Activated naive CD4-positive, alpha-beta T cell treated with anti-CD3 and anti-CD28 coated beads, Interleukin-2, amount 10 ng/mL, durations not matched to agents 7 days and 5 days (primary cell): ENCODE measurements around the gene SAMD14.
A peak's percentile ranks its signal among the peaks of the same experiment; 100 is the strongest.

Experiments
- CTCF ChIA-PET: fragments of 350-600 bp; sonication (Branson Sonifier 250); formaldehyde crosslinking; loops from one replicate; lab custom pipeline; 2021; ENCODE audit warnings: antibody characterized with exemption; lab: Charles Lee
- DNase-seq: peaks from one replicate; pipeline ENCODE4 v3.0.0-alpha.2; 2020
- H3K27ac Mint-ChIP-seq: one replicate; pipeline ENCODE4 v1.8.0; 2021; ENCODE audit warnings: mild to moderate bottlenecking, moderate library complexity, mixed read lengths
- H3K27me3 Mint-ChIP-seq: one replicate; pipeline ENCODE4 v1.8.0; 2021; ENCODE audit warnings: mild to moderate bottlenecking, mixed read lengths
- H3K36me3 Mint-ChIP-seq: one replicate; pipeline ENCODE4 v1.8.0; 2021; ENCODE audit warnings: mixed read lengths
- H3K4me1 Mint-ChIP-seq: one replicate; pipeline ENCODE4 v1.8.0; 2021; ENCODE audit warnings: mixed read lengths
- H3K4me3 Mint-ChIP-seq: one replicate; pipeline ENCODE4 v1.8.0; 2021; ENCODE audit warnings: mild to moderate bottlenecking, moderate library complexity, mixed read lengths
- H3K9me3 Mint-ChIP-seq: one replicate; pipeline ENCODE4 v1.8.0; 2021; ENCODE audit warnings: mixed read lengths

The SAMD14 gene

GRCh38 chr17:50139950-50140885, 10.3 kb upstream of the SAMD14 start:
- peak; percentile 90 for DNase-seq
- H3K27me3 Mint-ChIP-seq: no peaks in the 10 kb centered on the region
- no peaks in the 10 kb centered on the region for H3K9me3 Mint-ChIP-seq
- H3K27ac Mint-ChIP-seq: peak overlapping the region; percentile 93
- peak overlapping the region; percentile 70 for H3K4me3 Mint-ChIP-seq
- H3K36me3 Mint-ChIP-seq: peaks cover 86% of the 10 kb centered on the region
- H3K4me1 Mint-ChIP-seq: peaks cover 74% of the 10 kb centered on the region
- CTCF ChIA-PET: interaction anchor here (0.7 to 4.1 kb wide), 16 partner anchors 8 to 66 kb away, joined by 3 to 36 read pairs (median 6); partner anchors contain the start of genes PPP1R9B, SAMD14 and SGCA

- Mint-ChIP-seq H3K4me1 (peaks cover 65% of the 10 kb centered on the region), H3K36me3 (peaks cover 81% of the 10 kb centered on the region), H3K4me3 (no peak overlapping the region), H3K9me3 (no peaks in the 10 kb centered on the region), H3K27ac (peak overlapping the region; percentile 93), H3K27me3 (no peaks in the 10 kb centered on the region)
- no peak for DNase-seq
- CTCF ChIA-PET: interaction anchor here (0.8 to 4.1 kb wide), 19 partner anchors 9 to 66 kb away, joined by 3 to 36 read pairs (median 6); partner anchors contain the start of genes PPP1R9B, SAMD14 and SGCA
These were observed 9.3 kb upstream of the SAMD14 start for GRCh38 chr17:50139185-50139783.

GRCh38 chr17:50137042-50137441, 7.1 kb upstream of the SAMD14 start:
- H3K4me1 Mint-ChIP-seq: peaks cover 50% of the 10 kb centered on the region
- peaks cover 74% of the 10 kb centered on the region for H3K36me3 Mint-ChIP-seq

GRCh38 chr17:50136096-50136687, 6.2 kb upstream of the SAMD14 start:
- Mint-ChIP-seq H3K36me3 (peaks cover 67% of the 10 kb centered on the region), H3K27ac (peak overlapping the region; percentile 79)

More at GRCh38 chr17:50137042-50137441, 7.1 kb upstream of the SAMD14 start:
- H3K27ac Mint-ChIP-seq: peak overlapping the region; percentile 81
- no peak overlapping the region for H3K4me3 Mint-ChIP-seq
- no peak for DNase-seq
- H3K9me3 Mint-ChIP-seq: no peaks in the 10 kb centered on the region
- CTCF ChIA-PET: interaction anchor here (0.6 to 1.6 kb wide), 4 partner anchors 20 to 186 kb away, joined by 3 to 9 read pairs (median 4); no protein-coding TSS in a partner anchor
- no peaks in the 10 kb centered on the region for H3K27me3 Mint-ChIP-seq

DNA sequence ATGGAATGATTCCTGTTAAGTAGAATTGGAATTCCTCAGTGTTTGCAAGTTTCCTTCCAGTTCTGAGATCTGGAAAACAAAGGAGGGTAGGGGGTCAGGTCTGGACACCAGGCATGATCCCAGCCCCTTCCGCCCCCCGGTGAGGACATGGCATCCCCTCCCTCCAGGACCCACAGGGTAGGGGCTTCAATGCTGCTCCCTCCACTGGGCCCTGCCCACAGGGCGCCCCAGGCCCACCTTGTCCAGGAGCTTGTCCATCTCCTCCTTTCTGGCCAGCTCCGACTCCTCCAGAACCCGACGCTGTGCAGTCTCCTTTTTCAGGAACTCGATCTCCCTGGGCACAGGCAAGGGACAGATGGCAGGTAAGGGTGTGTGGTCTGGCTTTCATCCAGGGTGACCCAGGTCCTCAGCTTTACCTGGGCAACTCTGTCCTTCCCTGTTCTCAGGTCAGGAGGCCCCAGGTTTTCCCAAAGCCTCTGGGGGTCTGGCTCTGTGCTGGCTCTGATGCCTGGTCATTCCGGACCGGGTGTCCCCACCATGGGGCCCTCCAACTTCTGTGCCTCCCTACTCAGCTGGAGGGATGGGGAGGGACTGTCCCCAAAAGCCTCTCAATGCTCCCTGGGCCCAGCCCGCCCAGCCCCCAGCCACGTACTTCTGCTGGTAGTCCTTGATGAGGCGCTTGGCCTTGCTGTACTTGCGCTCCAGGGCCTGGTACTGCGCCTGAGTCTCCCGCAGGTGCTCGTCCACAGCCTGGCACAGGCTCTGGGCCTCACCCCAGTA, 5.5 kb upstream of the SAMD14 start:
- Mint-ChIP-seq H3K36me3 (peaks cover 60% of the 10 kb centered on the region), H3K27me3 (peaks cover 12% of the 10 kb centered on the region), H3K9me3 (no peaks in the 10 kb centered on the region), H3K4me1 (peaks cover 49% of the 10 kb centered on the region), H3K27ac (no peak overlapping the region), H3K4me3 (no peak overlapping the region)
- CTCF ChIA-PET: interaction anchor here (1.0 to 1.6 kb wide), 4 partner anchors 11 to 162 kb away, joined by 4 to 9 read pairs (median 4); no protein-coding TSS in a partner anchor
- no peak for DNase-seq

More at GRCh38 chr17:50136096-50136687, 6.2 kb upstream of the SAMD14 start:
- H3K4me1 Mint-ChIP-seq: peaks cover 49% of the 10 kb centered on the region
- peaks cover 5% of the 10 kb centered on the region for H3K27me3 Mint-ChIP-seq
- DNase-seq: no peak
- no peak overlapping the region for H3K4me3 Mint-ChIP-seq
- CTCF ChIA-PET: interaction anchor here (1.0 to 1.6 kb wide), 4 partner anchors 10 to 161 kb away, joined by 4 to 9 read pairs (median 4); no protein-coding TSS in a partner anchor
- no peaks in the 10 kb centered on the region for H3K9me3 Mint-ChIP-seq

- Mint-ChIP-seq H3K27ac (no peak overlapping the region), H3K36me3 (peaks cover 50% of the 10 kb centered on the region), H3K27me3 (peaks cover 22% of the 10 kb centered on the region), H3K4me3 (no peak overlapping the region), H3K4me1 (peaks cover 42% of the 10 kb centered on the region), H3K9me3 (no peaks in the 10 kb centered on the region)
- DNase-seq: no peak
- CTCF ChIA-PET: interaction anchor here (1.3 kb wide), 1 partner anchor 163 kb away, joined by 4 read pairs; no protein-coding TSS in a partner anchor
These were observed 4.5 kb upstream of the SAMD14 start for GRCh38 chr17:50134206-50135110.

GRCh38 chr17:50133769-50134099, 3.8 kb upstream of the SAMD14 start:
- CTCF ChIA-PET: interaction anchor here (1.4 kb wide), 1 partner anchor 27 kb away, joined by 4 read pairs; no protein-coding TSS in a partner anchor
- Mint-ChIP-seq H3K4me3 (no peak overlapping the region), H3K9me3 (no peaks in the 10 kb centered on the region), H3K4me1 (peaks cover 37% of the 10 kb centered on the region), H3K36me3 (peaks cover 47% of the 10 kb centered on the region), H3K27ac (no peak overlapping the region), H3K27me3 (peaks cover 29% of the 10 kb centered on the region)
- DNase-seq: no peak

- Mint-ChIP-seq H3K4me1 (peaks cover 36% of the 10 kb centered on the region), H3K36me3 (peaks cover 43% of the 10 kb centered on the region), H3K27ac (no peak overlapping the region), H3K9me3 (no peaks in the 10 kb centered on the region), H3K27me3 (peaks cover 35% of the 10 kb centered on the region), H3K4me3 (no peak overlapping the region)
- no peak for DNase-seq
- CTCF ChIA-PET: interaction anchor here (1.4 to 3.5 kb wide), 2 partner anchors 28 to 29 kb away, joined by 4 to 10 read pairs; no protein-coding TSS in a partner anchor
These were observed 3.2 kb upstream of the SAMD14 start for GRCh38 chr17:50133028-50133768.

DNA sequence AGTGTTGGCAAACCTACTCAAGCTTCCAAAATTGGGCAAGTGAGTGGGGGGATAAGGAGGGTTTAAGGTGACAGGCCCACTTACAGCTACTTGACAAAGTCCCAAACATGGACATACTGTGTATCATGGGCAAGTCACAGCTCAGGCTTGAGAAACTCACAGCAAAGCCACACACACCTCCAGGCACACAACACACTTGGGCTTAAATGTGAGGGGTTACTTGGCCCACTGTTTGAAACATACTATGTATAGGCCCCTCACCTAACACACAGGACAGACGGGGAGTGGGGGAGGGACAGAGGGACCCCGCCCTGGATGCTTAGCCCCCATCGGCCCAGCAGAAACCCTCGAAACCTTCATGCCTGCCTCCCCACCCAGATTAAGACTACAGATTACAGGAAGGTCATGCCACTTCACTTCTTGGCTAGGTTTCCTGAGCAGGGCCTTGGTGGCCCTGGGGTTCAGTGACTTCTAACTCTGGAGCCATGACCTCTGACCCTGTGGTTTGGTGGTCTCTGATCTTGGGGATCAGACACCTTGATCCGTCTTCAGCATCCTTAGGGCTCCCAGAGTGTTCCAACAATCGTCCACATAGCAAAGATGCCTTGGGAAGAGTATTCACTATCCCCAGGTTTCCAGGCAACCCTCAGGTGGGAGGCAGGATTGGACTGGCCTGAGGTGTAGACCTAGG, 2.3 kb upstream of the SAMD14 start:
- H3K36me3 Mint-ChIP-seq: peaks cover 33% of the 10 kb centered on the region
- H3K4me3 Mint-ChIP-seq: no peak overlapping the region
- DNase-seq: no peak
- peak overlapping the region; percentile 47 for H3K27ac Mint-ChIP-seq
- no peaks in the 10 kb centered on the region for H3K9me3 Mint-ChIP-seq
- H3K4me1 Mint-ChIP-seq: peaks cover 37% of the 10 kb centered on the region
- H3K27me3 Mint-ChIP-seq: peaks cover 44% of the 10 kb centered on the region
- CTCF ChIA-PET: interaction anchor here (1.1 to 3.5 kb wide), 5 partner anchors 13 to 177 kb away, joined by 3 to 10 read pairs (median 5); no protein-coding TSS in a partner anchor

DNA sequence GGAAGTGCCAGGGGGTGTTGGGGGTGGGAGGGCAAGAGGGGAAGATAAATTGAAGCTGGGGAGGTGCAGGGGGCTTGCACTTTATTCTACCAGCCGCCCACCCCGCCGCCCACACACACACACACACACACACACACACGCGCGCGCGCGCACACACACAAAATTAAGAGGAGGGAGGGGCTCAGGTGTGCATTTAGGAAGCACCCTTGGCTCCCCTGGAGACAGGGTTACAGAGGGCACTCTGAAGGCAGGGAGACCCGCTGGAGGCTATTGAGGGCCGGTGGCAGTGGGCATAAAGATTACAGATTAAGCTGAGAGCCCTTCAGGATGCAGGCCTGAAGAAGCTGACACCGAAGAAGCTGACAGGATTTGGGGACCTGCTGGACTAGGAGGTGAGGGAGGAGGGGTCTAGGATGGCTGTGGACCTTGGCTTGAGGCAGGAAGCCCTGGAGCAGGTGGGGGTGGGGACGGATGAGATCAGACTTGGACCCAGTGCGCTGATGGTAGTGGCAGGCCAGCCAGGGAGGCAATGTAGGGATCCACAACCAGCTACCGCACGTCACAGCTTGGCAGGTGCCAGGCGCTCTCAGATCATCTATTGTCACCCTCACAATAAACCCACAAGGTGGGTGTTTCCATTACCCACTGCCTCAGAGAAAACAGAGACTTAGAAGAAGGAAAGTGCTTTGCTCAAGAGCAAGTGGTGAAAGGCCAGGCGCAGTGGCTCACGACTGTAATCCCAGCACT, 772 bp upstream of the SAMD14 start:
- peak; percentile 38 for DNase-seq
- H3K36me3 Mint-ChIP-seq: peaks cover 20% of the 10 kb centered on the region
- no peaks in the 10 kb centered on the region for H3K9me3 Mint-ChIP-seq
- no peak overlapping the region for H3K27ac Mint-ChIP-seq
- CTCF ChIA-PET: interaction anchor here (0.6 to 3.5 kb wide), 7 partner anchors 8 to 37 kb away, joined by 3 to 10 read pairs (median 4); no protein-coding TSS in a partner anchor
- H3K27me3 Mint-ChIP-seq: peaks cover 59% of the 10 kb centered on the region
- peaks cover 37% of the 10 kb centered on the region for H3K4me1 Mint-ChIP-seq
- peak overlapping the region; percentile 42 for H3K4me3 Mint-ChIP-seq

DNA sequence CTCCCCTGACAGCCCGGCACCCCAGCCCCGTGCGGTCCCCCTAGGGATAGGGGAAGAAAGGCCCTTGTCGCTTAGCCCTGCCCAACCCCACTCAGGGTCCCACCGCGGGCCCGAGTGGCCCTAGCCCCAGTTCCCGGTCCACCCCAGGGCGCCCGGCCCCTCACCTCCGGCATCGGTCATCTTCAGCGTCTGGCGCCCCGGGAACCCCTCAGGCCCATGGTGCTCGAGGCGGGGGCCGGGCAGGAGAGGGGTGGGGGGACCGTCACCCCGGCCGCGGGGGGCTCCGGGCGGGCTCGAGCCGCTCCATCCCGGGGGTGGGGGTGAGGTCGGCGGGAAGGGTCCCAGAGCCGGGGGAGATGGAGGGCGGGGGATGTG, 620 bp downstream of the SAMD14 start:
- H3K36me3 Mint-ChIP-seq: peaks cover 18% of the 10 kb centered on the region
- H3K27ac Mint-ChIP-seq: no peak overlapping the region
- peaks cover 37% of the 10 kb centered on the region for H3K4me1 Mint-ChIP-seq
- H3K27me3 Mint-ChIP-seq: peaks cover 69% of the 10 kb centered on the region
- CTCF ChIA-PET: interaction anchor here (0.9 to 3.1 kb wide), 3 partner anchors 10 to 35 kb away, joined by 3 to 9 read pairs (median 5); no protein-coding TSS in a partner anchor
- DNase-seq: no peak
- no peaks in the 10 kb centered on the region for H3K9me3 Mint-ChIP-seq
- peak overlapping the region; percentile 58 for H3K4me3 Mint-ChIP-seq
